HCT116 (cell line): ENCODE measurements around the gene SHANK1. TPM values are rescaled to one million over a fixed set of nuclear protein-coding genes. Genes with fewer than 3 reads are reported as not detected.
"Not testable (repeated sequence)": the region's sequence is repeated elsewhere in the genome, so short reads cannot be mapped to it uniquely, and the experiment has no call there.

Source experiments
- ATAC-seq: fragments of 200-7000 bp; cut with Tn5 transposase; 2 replicates; pipeline ENCODE4 v1.9.1; 2020; ENCODE audit warnings: mild to moderate bottlenecking, moderate library complexity
- BruUV-seq: library from RNA; stranded (reverse); fragments of 400-500 nt; replicated peaks from 2 replicates; lab custom pipeline; 2021; lab: Mats Ljungman, UMichigan
- CTCF ChIA-PET: fragments of 300-600 bp; sonication (Branson Sonifier 250); formaldehyde crosslinking; loops from one replicate; lab custom pipeline; 2021; ENCODE audit warnings: antibody characterized with exemption; lab: Charles Lee
- POLR2A ChIA-PET: fragments of 300-600, 350-600 bp; sonication (Branson Sonifier 250); formaldehyde crosslinking; loops from one replicate; lab custom pipeline; 2021; ENCODE audit warnings: antibody characterized with exemption; lab: Charles Lee
- RAD21 ChIA-PET, 2 experiments: fragments of 300-600 bp; sonication (Branson Sonifier 250); formaldehyde crosslinking; loops; one replicate each; lab custom pipeline; 2023; ENCODE audit warnings: low total read pairs in 2 of 2; ENCODE audit not compliant: uncharacterized antibody in 2 of 2, unreplicated experiment in 2 of 2, low non-redundant PET in 1 of 2; lab: Charles Lee
- DNase-seq: peaks from one replicate; pipeline ENCODE4 v3.0.0-alpha.2; 2010; ENCODE audit warnings: low read depth, low spot score
- H2AFZ ChIP-seq: fragments of 200-600 bp; shearing (Covaris generic), sonication (generic); 2 replicates; pipeline ENCODE4 v1.6.1; 2017; ENCODE audit warnings: low read depth, mixed run types, mixed read lengths, antibody characterized with exemption, low read length; ENCODE audit not compliant: poor library complexity, severe bottlenecking
- H3K27ac ChIP-seq: 2 replicates; pipeline ENCODE4 v1.5.1; 2012; ENCODE audit warnings: low read depth, low read length
- H3K27me3 ChIP-seq: fragments of 200-600 bp; sonication (generic); 2 replicates; pipeline ENCODE4 v1.6.1; 2016; ENCODE audit warnings: mixed run types, low read length, mixed read lengths; ENCODE audit not compliant: insufficient read depth
- H3K36me3 ChIP-seq, 2 experiments: fragments of 200-500 bp in 1 of 2; fragments of 200-600 bp in 1 of 2; sonication (Bioruptor generic) in 1 of 2; sonication (generic) in 1 of 2; 2 replicates each; pipeline versions ENCODE4 v1.5.1 to v1.6.1; 2014 to 2016; ENCODE audit warnings: low read length in 2 of 2, inconsistent platforms in 1 of 2, mixed read lengths in 1 of 2, mixed run types in 1 of 2; ENCODE audit not compliant: insufficient read depth in 2 of 2, control insufficient read depth in 1 of 2
- H3K4me1 ChIP-seq, 2 experiments: fragments of 200-600 bp in 1 of 2; sonication (generic) in 1 of 2; 2 replicates each; pipeline versions ENCODE4 v1.5.1 to v1.6.1; 2012 to 2017; ENCODE audit warnings: low read length in 2 of 2, inconsistent platforms in 1 of 2, mild to moderate bottlenecking in 1 of 2, mixed read lengths in 1 of 2, mixed run types in 1 of 2, moderate library complexity in 1 of 2; ENCODE audit not compliant: insufficient read depth in 2 of 2, control insufficient read depth in 1 of 2
- H3K4me2 ChIP-seq: fragments of 200-600 bp; sonication (generic); 2 replicates; pipeline ENCODE4 v1.6.1; 2017; ENCODE audit warnings: mixed run types, low read length, mixed read lengths
- H3K4me3 ChIP-seq, 2 experiments: fragments of 200-600 bp in 1 of 2; sonication (generic) in 1 of 2; replicated peaks in 1 of 2; 2 replicates each; pipeline ENCODE4 v1.5.1; 2011 to 2016; ENCODE audit warnings: low read length in 2 of 2, control low read depth in 1 of 2, low read depth in 1 of 2, mild to moderate bottlenecking in 1 of 2, mixed read lengths in 1 of 2, mixed run types in 1 of 2
- H3K79me2 ChIP-seq: fragments of 200-600 bp; sonication (generic); 2 replicates; pipeline ENCODE4 v1.6.1; 2017; ENCODE audit warnings: mild to moderate bottlenecking, mixed run types, low read length, moderate library complexity, mixed read lengths; ENCODE audit not compliant: insufficient read depth
- H3K9ac ChIP-seq: fragments of 200-600 bp; sonication (generic); 2 replicates; pipeline ENCODE4 v1.6.1; 2016; ENCODE audit warnings: low read length, mixed read lengths
- H3K9me2 ChIP-seq: fragments of 200-600 bp; sonication (generic), shearing (Covaris generic); 2 replicates; pipeline ENCODE4 v1.6.1; 2017; ENCODE audit warnings: mixed run types, mild to moderate bottlenecking, moderate library complexity; ENCODE audit not compliant: insufficient read depth
- H3K9me3 ChIP-seq, 2 experiments: fragments of 200-500 bp in 1 of 2; fragments of 200-600 bp in 1 of 2; sonication (Bioruptor generic) in 1 of 2; sonication (generic) in 1 of 2; 2 replicates each; pipeline ENCODE4 v1.6.1; 2014 to 2017; ENCODE audit warnings: low read length in 2 of 2, mixed read lengths in 2 of 2, inconsistent platforms in 1 of 2, low read depth in 1 of 2, mild to moderate bottlenecking in 1 of 2, mixed run types in 1 of 2, moderate library complexity in 1 of 2; ENCODE audit not compliant: control insufficient read depth in 1 of 2, insufficient read depth in 1 of 2
- H4K20me1 ChIP-seq: fragments of 200-600 bp; sonication (generic), shearing (Covaris generic); 2 replicates; pipeline ENCODE4 v1.6.1; 2017; ENCODE audit warnings: mixed run types, mild to moderate bottlenecking, moderate library complexity; ENCODE audit not compliant: insufficient read depth
- EZH2 ChIP-seq: fragments of 200-600 bp; sonication (generic); IDR thresholded peaks from 2 replicates; pipeline ENCODE4 v1.6.1; 2017; ENCODE audit warnings: antibody characterized with exemption, mixed run types
- intact Hi-C: fragments of 100-400 bp; cut with micrococcal nuclease; formaldehyde crosslinking; loops from 2 replicates; pipeline ENCODE4 v1.10.0; 2022
- total RNA-seq: library from RNA; stranded (reverse); gene quantifications from one replicate; pipeline ENCODE4 v1.2.1, GENCODE V29; 2021; ENCODE audit not compliant: unreplicated experiment

Gene SHANK1
- total RNA-seq, 1 experiment from 2014 or later, result 3.0 TPM

GRCh38 chr19:50624949-50625600 is 94.5 kb downstream of the SHANK1 start:
- CTCF ChIA-PET, result no interaction called here

DNA sequence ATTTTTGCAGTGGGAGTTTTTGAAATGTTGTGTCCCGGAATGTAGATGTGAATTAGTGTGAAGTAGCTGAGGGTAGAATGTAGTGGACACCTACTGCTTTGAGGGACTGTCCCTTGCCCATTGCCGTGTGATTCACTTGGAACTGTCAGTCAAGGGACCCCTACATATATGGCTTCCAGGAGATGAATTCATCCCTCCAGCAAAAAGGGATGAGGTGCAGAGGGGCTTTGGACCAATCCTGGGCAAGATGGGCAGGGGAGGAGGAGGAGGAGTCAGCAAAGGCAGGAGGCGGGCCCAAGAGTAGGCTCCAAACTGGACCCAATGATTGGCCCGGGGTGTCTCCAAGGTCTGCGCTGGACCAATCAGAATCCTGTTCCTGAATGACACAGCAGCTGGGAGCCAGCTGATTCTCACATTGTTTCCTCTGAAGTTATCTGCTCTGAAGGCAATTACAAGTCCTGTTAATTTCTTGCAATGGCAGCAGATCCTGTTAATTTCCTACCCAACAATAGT is 99.2 kb downstream of the SHANK1 start:
- H3K9ac ChIP-seq, H3K36me3 ChIP-seq, H3K4me2 ChIP-seq, RAD21 ChIA-PET, H3K4me3 ChIP-seq, H2AFZ ChIP-seq, intact Hi-C loops, H3K9me3 ChIP-seq, H3K79me2 ChIP-seq, DNase-seq, H4K20me1 ChIP-seq, BruUV-seq, CTCF ChIA-PET, H3K4me1 ChIP-seq, POLR2A ChIA-PET, H3K9me2 ChIP-seq, H3K27ac ChIP-seq, H3K27me3 ChIP-seq: not testable (repeated sequence)
- ATAC-seq, result peak; percentile 79

More at GRCh38 chr19:50624949-50625600, 94.5 kb downstream of the SHANK1 start:
- Histone ChIP-seq H3K4me1 (no peaks in the 10 kb centered on the region), H3K9ac (no peak overlapping the region), H3K36me3 (no peaks in the 10 kb centered on the region), H2AFZ (no peak overlapping the region), H3K9me3 (no peaks in the 10 kb centered on the region), H3K27ac (no peak overlapping the region), H3K4me3 (no peak overlapping the region), H3K27me3 (no peaks in the 10 kb centered on the region), H3K79me2 (no peaks in the 10 kb centered on the region), H4K20me1 (no peaks in the 10 kb centered on the region), H3K4me2 (no peak overlapping the region), H3K9me2 (no peaks in the 10 kb centered on the region)
- intact Hi-C loops, result no loop called here
- no peak for DNase-seq
- ATAC-seq, result no peak
- POLR2A ChIA-PET, result no interaction called here
- no TSS peak for BruUV-seq
- RAD21 ChIA-PET, result no interaction called here
- no peak for TF ChIP-seq EZH2

- H3K9ac ChIP-seq, RAD21 ChIA-PET, H3K79me2 ChIP-seq, H3K4me2 ChIP-seq, H3K4me3 ChIP-seq, H3K9me2 ChIP-seq, H3K27me3 ChIP-seq, H3K27ac ChIP-seq, POLR2A ChIA-PET, CTCF ChIA-PET, H3K36me3 ChIP-seq, H4K20me1 ChIP-seq, H2AFZ ChIP-seq, H3K4me1 ChIP-seq, BruUV-seq, H3K9me3 ChIP-seq, intact Hi-C loops, DNase-seq, ATAC-seq: not testable (repeated sequence)
Observed at GRCh38 chr19:50619184-50619583, 100.4 kb downstream of the SHANK1 start.

DNA sequence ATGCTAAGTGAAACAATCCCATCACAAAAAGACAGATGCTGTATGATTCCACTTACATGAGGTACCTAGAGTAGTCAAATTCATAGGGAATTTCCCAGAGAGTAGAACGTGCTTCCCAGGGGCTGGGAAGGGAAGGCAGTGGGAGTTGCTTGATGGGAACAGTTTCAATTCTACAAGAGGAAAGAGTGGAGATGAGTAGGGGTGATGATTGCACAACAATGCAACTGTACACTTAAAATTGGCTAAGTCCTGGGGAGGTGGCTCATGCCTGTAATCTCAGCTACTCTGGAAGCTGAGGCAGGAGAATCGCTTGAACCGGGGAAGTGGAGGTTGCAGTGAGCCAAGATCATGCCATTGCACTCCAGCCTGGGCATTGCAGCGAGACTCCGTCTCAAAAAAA is 101.2 kb downstream of the SHANK1 start:
- POLR2A ChIA-PET, H3K4me2 ChIP-seq, RAD21 ChIA-PET, H2AFZ ChIP-seq, DNase-seq, H3K9me2 ChIP-seq, H3K36me3 ChIP-seq, H3K9me3 ChIP-seq, H3K27ac ChIP-seq, H3K4me3 ChIP-seq, H3K9ac ChIP-seq, H3K4me1 ChIP-seq, CTCF ChIA-PET, H4K20me1 ChIP-seq, H3K27me3 ChIP-seq, ATAC-seq, H3K79me2 ChIP-seq, intact Hi-C loops, BruUV-seq: not testable (repeated sequence)
